ENCODE data around the gene CFAP97D1. TPM values are rescaled to one million over a fixed set of nuclear protein-coding genes. Genes with fewer than 3 reads are reported as not detected.

CFAP97D1 gene
- total and polyA plus RNA-seq, 10 of the 15 experiments (the other 5 are each of a cell fraction or from before 2014, with no cell fraction given), result 0.13 TPM; not detected in 9

DNA sequence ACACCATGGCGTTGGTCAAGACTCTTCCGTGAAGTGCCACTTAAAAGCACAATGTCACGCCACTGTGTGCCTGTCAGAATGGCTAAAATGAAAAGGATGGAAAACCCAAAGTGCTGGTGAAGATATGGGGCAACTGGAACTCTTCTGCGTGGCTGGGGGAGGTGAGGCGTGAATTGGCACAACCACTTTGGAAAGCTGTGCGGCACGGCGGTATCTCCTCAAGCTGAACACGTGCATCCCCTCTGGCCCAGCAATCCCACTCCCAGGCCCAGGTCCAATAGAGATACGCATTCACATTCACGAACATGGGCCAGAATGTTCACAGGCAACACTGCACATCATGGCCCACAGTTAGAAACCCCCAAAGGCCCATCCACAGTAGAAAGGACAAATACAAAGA lies 10.4 kb upstream of the CFAP97D1 start (continued):
- TF ChIP-seq BCLAF1 (IDR thresholded peaks at IDR 0.05), result no peak
- no peak for TF ChIP-seq ZNF207 (IDR thresholded peaks at IDR 0.05; ENCODE audit: borderline replicate concordance)

DNA sequence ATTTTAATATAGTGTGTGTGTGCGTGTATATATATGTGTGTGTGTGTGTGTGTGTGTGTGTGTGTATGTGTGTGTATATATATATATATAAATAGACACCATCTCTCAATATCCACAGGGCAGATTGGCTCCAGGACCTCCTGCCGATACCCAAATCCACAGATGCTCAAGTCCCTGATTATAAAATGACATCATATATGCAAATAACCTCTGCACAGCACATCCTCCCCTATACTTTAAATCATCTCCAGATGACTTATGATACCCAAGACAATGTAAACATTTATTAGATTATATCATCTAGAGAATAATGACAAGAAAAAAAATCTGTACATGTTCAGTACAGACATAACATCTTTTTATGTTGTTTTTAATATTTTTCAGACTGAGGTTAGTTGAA lies 9.3 kb upstream of the CFAP97D1 start:
- in situ Hi-C loops (cut with MboI) (no loop called here), intact Hi-C loops (cut with micrococcal nuclease; ENCODE audit: unreplicated experiment) (no loop called here)
- FAIRE-seq (no peak), ATAC-seq (no peak), DNase-seq (ENCODE audit: low read depth, low spot score) (no peak)
- RAD21 ChIA-PET (ENCODE audit: unreplicated experiment), result no interaction called here
- Histone ChIP-seq H3K4me2 (ENCODE audit: control insufficient read depth, insufficient read depth) (no peak overlapping the region), H4K20me1 (ENCODE audit: control insufficient read depth, insufficient read depth) (no peaks in the 10 kb centered on the region), H3K79me2 (ENCODE audit: control insufficient read depth, insufficient read depth, low read length) (no peaks in the 10 kb centered on the region), H2AFZ (ENCODE audit: control insufficient read depth, low read depth, low read length) (no peak overlapping the region), H3K9me3 (replicated peaks; ENCODE audit: control insufficient read depth, insufficient read depth, low read length) (no peaks in the 10 kb centered on the region), H3K4me1 (ENCODE audit: control insufficient read depth, insufficient read depth, low read length) (peaks cover 7% of the 10 kb centered on the region), H3K4me3 (no peak overlapping the region), H3K27ac (ENCODE audit: control insufficient read depth, insufficient read depth) (no peak overlapping the region), H3K36me3 (ENCODE audit: control insufficient read depth in 2 of 2, insufficient read depth in 2 of 2, low read length in 1 of 2) (no peaks in the 10 kb centered on the region; a peak in 1 of 4 replicates), H3K9ac (ENCODE audit: control insufficient read depth, insufficient read depth, low read length) (no peak overlapping the region), H3K27me3 (replicated peaks in 1 of 2; ENCODE audit: control insufficient read depth in 2 of 2, insufficient read depth in 2 of 2, low read length in 1 of 2) (no peaks in the 10 kb centered on the region)
- BruUV-seq (replicated peaks), result no TSS peak
- CTCF ChIA-PET, result interaction anchor here (1.0 kb wide), 1 partner anchor 78 kb away, joined by 3 read pairs; no protein-coding TSS in a partner anchor
- SMC1A ChIA-PET (ENCODE audit: uncharacterized antibody, unreplicated experiment), result no interaction called here
- TF ChIP-seq POLR2AphosphoS5 (IDR thresholded peaks at IDR 0.05; ENCODE audit: low read length), result no peak
- TF ChIP-seq NFYA (IDR thresholded peaks at IDR 0.05; ENCODE audit: borderline replicate concordance, low read depth, low read length), result no peak
- no peak for TF ChIP-seq PML (IDR thresholded peaks at IDR 0.05; ENCODE audit: low read length)
- no peak for TF ChIP-seq IKZF1 (conservative IDR thresholded peaks at IDR 0.05)
- no peak for TF ChIP-seq ZNF24 (IDR thresholded peaks at IDR 0.05)
- TF ChIP-seq, protein P1, sequence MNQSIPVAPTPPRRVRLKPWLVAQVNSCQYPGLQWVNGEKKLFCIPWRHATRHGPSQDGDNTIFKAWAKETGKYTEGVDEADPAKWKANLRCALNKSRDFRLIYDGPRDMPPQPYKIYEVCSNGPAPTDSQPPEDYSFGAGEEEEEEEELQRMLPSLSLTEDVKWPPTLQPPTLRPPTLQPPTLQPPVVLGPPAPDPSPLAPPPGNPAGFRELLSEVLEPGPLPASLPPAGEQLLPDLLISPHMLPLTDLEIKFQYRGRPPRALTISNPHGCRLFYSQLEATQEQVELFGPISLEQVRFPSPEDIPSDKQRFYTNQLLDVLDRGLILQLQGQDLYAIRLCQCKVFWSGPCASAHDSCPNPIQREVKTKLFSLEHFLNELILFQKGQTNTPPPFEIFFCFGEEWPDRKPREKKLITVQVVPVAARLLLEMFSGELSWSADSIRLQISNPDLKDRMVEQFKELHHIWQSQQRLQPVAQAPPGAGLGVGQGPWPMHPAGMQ (IDR thresholded peaks at IDR 0.05; ENCODE audit: borderline replicate concordance), result no peak
- no peak for TF ChIP-seq RELA (IDR thresholded peaks at IDR 0.05; ENCODE audit: borderline replicate concordance, partially characterized antibody)
- no peak for TF ChIP-seq NFYB (IDR thresholded peaks at IDR 0.05; ENCODE audit: insufficient read depth, low read depth, low read length)
- TF ChIP-seq KLF5 (IDR thresholded peaks at IDR 0.05; ENCODE audit: partially characterized antibody), result no peak
- no peak for TF ChIP-seq CEBPB (IDR thresholded peaks at IDR 0.05; ENCODE audit: borderline replicate concordance in 1 of 2, low read depth in 2 of 2, low read length in 2 of 2)
- no peak for TF ChIP-seq PAX8 (IDR thresholded peaks at IDR 0.05)
- TF ChIP-seq, protein P2, sequence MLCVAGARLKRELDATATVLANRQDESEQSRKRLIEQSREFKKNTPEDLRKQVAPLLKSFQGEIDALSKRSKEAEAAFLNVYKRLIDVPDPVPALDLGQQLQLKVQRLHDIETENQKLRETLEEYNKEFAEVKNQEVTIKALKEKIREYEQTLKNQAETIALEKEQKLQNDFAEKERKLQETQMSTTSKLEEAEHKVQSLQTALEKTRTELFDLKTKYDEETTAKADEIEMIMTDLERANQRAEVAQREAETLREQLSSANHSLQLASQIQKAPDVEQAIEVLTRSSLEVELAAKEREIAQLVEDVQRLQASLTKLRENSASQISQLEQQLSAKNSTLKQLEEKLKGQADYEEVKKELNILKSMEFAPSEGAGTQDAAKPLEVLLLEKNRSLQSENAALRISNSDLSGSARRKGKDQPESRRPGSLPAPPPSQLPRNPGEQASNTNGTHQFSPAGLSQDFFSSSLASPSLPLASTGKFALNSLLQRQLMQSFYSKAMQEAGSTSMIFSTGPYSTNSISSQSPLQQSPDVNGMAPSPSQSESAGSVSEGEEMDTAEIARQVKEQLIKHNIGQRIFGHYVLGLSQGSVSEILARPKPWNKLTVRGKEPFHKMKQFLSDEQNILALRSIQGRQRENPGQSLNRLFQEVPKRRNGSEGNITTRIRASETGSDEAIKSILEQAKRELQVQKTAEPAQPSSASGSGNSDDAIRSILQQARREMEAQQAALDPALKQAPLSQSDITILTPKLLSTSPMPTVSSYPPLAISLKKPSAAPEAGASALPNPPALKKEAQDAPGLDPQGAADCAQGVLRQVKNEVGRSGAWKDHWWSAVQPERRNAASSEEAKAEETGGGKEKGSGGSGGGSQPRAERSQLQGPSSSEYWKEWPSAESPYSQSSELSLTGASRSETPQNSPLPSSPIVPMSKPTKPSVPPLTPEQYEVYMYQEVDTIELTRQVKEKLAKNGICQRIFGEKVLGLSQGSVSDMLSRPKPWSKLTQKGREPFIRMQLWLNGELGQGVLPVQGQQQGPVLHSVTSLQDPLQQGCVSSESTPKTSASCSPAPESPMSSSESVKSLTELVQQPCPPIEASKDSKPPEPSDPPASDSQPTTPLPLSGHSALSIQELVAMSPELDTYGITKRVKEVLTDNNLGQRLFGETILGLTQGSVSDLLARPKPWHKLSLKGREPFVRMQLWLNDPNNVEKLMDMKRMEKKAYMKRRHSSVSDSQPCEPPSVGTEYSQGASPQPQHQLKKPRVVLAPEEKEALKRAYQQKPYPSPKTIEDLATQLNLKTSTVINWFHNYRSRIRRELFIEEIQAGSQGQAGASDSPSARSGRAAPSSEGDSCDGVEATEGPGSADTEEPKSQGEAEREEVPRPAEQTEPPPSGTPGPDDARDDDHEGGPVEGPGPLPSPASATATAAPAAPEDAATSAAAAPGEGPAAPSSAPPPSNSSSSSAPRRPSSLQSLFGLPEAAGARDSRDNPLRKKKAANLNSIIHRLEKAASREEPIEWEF (IDR thresholded peaks at IDR 0.05; ENCODE audit: insufficient replicate concordance, low read depth, low read length), result no peak
- POLR2A ChIA-PET, result no interaction called here
- 100% methylated on average over 2 of the region's 2 CpGs for WGBS (ENCODE audit: insufficient coverage, insufficient replicate concordance, low lambda C conversion rate, missing lambda C conversion rate)

Data from GM12878 (cell line).